ENCODE results near the gene PLCG2. TPM values are rescaled to one million over a fixed set of nuclear protein-coding genes. Genes with fewer than 3 reads are reported as not detected.
A peak's percentile ranks its signal among the peaks of the same experiment; 100 is the strongest.

The PLCG2 gene
- total RNA-seq, 1 experiment from 2014 or later, result 6.0 TPM

GRCh38 chr16:81818905-81819304 lies 39.8 kb downstream of the PLCG2 start:
- H3K4ac ChIP-seq (ENCODE audit: low read depth, low read length), result no peak overlapping the region
- H3K14ac ChIP-seq (ENCODE audit: insufficient read depth, low read length), result no peak overlapping the region
- Mint-ChIP-seq H3K4me3 (no peak overlapping the region), H3K27me3 (ENCODE audit: low read depth) (no peaks in the 10 kb centered on the region; the same call in 1 of the 2 replicates), H3K36me3 (ENCODE audit: insufficient read depth in 1 of 3, low read depth in 3 of 3) (no peaks in the 10 kb centered on the region), H3K4me1 (peaks cover 39 to 50% of the 10 kb centered on the region in 2 experiments), H3K9me3 (no peaks in the 10 kb centered on the region), H3K27ac (no peak overlapping the region)
- no peak overlapping the region for H2BK5ac ChIP-seq (ENCODE audit: insufficient read length, low read length)
- H3K27me3 ChIP-seq (ENCODE audit: insufficient read depth, low read length), result no peaks in the 10 kb centered on the region
- H2BK20ac ChIP-seq (ENCODE audit: low read depth, low read length, poor library complexity, severe bottlenecking), result no peak overlapping the region
- no peak overlapping the region for H4K8ac ChIP-seq (replicated peaks; ENCODE audit: insufficient read length, low read depth, low read length)
- no peak overlapping the region for H3K23ac ChIP-seq (ENCODE audit: insufficient read length, low read depth, low read length)
- DNase-seq, result no peak
- no peak overlapping the region for H4K91ac ChIP-seq (ENCODE audit: insufficient read length, low read depth, low read length)
- 0 out of 2 replicates have a peak overlapping the region, but pooled peaks have one; percentile 78 for H2BK15ac ChIP-seq (ENCODE audit: low read depth, low read length)
- no peak overlapping the region for H3T11ph ChIP-seq (ENCODE audit: low read length)
- H2BK120ac ChIP-seq (ENCODE audit: low read depth, low read length, poor library complexity, severe bottlenecking), result no peak overlapping the region
- no peaks in the 10 kb centered on the region for H4K20me1 ChIP-seq (ENCODE audit: control insufficient read depth, insufficient read depth, insufficient read length)
- H3K56ac ChIP-seq (ENCODE audit: insufficient read length, low read depth, low read length), result no peak overlapping the region
- H3K79me1 ChIP-seq (ENCODE audit: insufficient read depth, low read depth, low read length, poor library complexity, severe bottlenecking), result no peaks in the 10 kb centered on the region
- no peak overlapping the region for H3K18ac ChIP-seq (ENCODE audit: insufficient read length, low read depth, low read length)
- WGBS (ENCODE audit: extremely low coverage, insufficient read length, low lambda C conversion rate), result no CpG with 5 or more reads among the region's 4 CpGs
- H2AFZ ChIP-seq (ENCODE audit: low read length), result no peak overlapping the region
- H3K27ac ChIP-seq (ENCODE audit: insufficient read length, low read depth, low read length), result no peak overlapping the region
- no peak overlapping the region for H3K9ac ChIP-seq (ENCODE audit: extremely low read depth, insufficient read length, low read length)
- H2BK12ac ChIP-seq (ENCODE audit: insufficient read length, low read depth, low read length), result peak overlapping the region; percentile 25
- H2AK5ac ChIP-seq (ENCODE audit: insufficient read length, low read length), result no peak overlapping the region
- no peaks in the 10 kb centered on the region for H3K9me3 ChIP-seq (ENCODE audit: control insufficient read depth, low read depth, low read length)
- H3K23me2 ChIP-seq (ENCODE audit: insufficient read length, low read depth, low read length, poor library complexity, severe bottlenecking), result no peaks in the 10 kb centered on the region
- H3K4me2 ChIP-seq (ENCODE audit: insufficient read depth, insufficient read length, low read length), result no peak overlapping the region
- TF ChIP-seq CTCF (conservative IDR thresholded peaks at IDR 0.05), result no peak
- no peak overlapping the region for H4K5ac ChIP-seq (ENCODE audit: insufficient read length, low read depth, low read length)
- H3K79me2 ChIP-seq (ENCODE audit: insufficient read depth, low read length), result no peaks in the 10 kb centered on the region
- H3K4me1 ChIP-seq (ENCODE audit: insufficient read depth, low read length), result peaks cover 9% of the 10 kb centered on the region; the same call in 1 of the 2 replicates
